HG03103 (cell line): Measurements from ENCODE around the gene TCF12.
"Not testable (repeated sequence)": the region's sequence is repeated elsewhere in the genome, so short reads cannot be mapped to it uniquely, and the experiment has no call there.

Experiments
- ATAC-seq: cut with Tn5 transposase; IDR thresholded peaks from one replicate; pipeline ENCODE4 v1.9.1; 2021; ENCODE audit warnings: low read depth; ENCODE audit not compliant: unreplicated experiment

TCF12 gene

DNA sequence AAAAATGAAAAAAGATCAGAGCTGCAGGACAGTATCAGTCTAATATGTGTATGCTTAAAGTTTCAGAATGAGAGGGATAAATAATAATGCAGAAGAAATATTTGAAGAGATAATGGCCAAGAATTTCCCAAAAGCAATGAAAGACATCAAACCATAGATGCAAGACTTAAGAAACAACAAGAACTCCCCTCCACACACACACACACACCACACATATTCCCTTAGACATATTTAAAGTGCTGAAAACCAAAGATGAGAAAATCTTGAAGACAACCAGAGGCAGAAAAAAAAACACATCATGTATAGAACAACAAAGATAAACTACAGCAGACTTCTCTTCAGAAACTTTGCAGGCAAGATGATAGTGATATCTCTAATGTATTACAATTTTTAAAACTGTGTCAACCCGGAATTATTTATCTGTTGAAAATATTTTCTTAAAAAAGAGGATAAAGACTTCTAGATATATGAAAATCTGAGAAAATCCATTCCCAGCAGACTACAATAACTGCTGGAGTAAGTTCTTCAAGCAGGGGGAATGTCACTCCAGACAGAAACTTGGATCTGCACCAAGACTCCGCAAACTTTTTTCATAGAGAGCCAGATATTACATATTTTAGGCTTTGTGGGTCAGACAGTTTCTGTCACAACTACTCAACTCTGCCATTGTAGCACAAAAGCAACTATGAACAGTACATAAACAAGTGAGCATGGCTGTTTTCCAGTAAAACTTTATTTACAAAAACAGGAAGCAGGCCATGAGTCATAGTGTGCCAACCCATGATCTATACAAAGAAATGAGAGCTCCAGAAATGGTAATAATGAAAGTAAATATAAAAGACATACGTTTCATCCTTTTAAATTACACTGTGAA is 234.5 kb downstream of the TCF12 start:
- no peak for ATAC-seq

GRCh38 chr15:57156210-57156884 is 237.9 kb downstream of the TCF12 start:
- no peak for ATAC-seq

- ATAC-seq: no peak
These were observed 240.1 kb downstream of the TCF12 start for GRCh38 chr15:57158589-57158988.

DNA sequence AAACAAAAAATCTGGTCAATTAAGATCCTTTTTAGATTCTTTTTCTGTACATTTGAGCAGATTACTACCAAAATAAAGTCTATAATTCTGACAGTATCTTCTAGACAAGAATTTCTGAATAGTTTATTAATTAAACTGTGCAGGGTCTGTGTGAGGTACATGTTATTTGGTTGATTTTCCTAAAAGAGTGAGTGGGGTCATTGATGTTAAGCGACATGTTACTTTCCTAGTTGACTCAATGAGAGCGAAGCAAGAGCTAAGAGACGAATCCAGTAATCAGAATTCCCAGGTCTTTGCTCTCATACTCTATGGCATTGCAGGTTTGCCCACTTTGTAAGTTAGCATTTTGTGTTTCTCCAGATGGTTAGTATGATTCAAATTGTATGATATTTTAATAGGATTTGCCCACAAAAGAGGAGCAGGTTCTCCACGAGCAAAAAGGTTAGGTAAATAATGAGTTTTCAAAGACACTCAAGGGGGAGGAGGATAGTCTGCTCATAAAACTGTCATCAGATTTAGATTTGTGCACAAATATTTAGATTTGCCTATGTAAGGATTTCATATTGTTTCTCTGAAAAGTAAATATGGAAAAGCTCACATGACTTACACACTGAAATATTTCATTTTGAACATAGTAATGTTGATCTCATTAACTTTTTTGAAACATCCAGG is 240.7 kb downstream of the TCF12 start:
- no peak for ATAC-seq

GRCh38 chr15:57159767-57160166 is 241.3 kb downstream of the TCF12 start:
- ATAC-seq: no peak

DNA sequence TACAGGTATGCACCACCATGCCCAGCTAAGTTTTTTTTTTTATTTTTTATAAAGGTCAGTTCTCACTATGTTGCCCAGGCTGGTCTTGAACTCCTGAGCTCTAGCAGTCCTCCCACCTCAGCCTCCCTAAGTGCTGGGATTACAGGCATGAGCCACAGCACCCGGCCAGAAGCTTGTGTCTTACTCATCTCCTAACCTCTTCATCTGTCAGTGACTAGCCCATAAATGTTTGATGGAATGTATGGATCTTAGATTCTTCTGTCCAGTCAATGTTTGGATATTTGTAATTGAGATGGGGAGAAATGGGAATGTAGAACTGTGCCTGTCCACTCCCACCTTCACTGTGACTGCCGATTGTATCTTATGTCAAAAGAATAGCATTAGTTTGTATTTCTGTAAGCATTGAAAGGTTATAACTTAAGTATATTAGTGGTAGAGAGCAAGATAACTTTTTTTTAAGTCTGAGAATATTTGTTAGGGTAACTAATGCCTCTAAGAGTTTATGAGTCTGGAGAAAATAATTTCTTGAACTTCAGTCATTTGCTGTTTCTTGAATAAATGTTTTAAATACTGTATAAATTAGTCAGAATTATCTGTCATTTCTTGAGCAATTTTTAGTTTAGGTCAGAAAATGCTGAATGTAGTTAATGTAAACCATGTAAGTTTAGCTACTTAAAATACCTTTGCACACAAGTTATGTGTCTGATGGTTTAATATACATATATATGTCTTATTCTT is 242.5 kb downstream of the TCF12 start:
- no peak for ATAC-seq

GRCh38 chr15:57164251-57164650 is 245.8 kb downstream of the TCF12 start:
- not testable (repeated sequence) for ATAC-seq

GRCh38 chr15:57165992-57166391 is 247.5 kb downstream of the TCF12 start:
- no peak for ATAC-seq

GRCh38 chr15:57167821-57168395 is 249.5 kb downstream of the TCF12 start:
- ATAC-seq: no peak

DNA sequence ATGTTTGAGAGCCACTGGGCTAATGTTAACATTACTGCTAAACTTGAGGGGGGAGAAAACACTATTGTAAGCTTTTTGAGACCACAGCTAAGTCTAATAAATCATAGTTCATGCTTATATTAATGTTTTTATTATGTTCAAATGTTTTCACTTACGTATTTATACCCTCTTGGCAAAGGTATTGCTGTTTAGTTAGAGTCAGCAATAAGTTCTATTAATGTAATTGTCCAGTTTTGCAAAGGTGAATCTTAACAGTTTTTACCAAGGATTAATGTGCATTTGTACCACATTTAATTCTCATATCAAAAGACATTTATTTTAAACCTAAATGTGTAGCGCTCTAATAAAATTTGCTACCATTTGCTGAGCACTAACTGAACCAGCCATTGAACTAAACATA is 251.2 kb downstream of the TCF12 start:
- ATAC-seq: no peak

- ATAC-seq: no peak
These were observed 253.0 kb downstream of the TCF12 start for GRCh38 chr15:57171426-57171825.

DNA sequence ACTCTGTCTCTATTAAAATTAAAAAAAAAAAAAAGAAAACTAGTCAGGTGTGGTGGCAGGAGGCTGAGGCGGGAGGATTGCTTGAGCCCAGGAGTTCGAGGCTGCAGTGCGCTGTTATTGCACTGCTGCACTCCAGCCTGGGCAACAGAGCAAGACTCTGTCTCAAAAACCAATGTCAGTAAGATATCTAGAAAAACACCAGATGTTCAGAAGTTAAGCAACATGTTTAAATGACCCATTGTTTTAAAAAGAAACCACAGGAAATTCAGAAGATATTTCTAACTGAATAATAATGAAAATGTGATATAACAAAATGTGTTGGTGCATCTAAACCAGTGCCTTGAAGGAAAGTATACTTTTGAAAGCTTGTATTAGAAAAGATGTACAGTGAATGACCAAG is 254.5 kb downstream of the TCF12 start:
- ATAC-seq: no peak

DNA sequence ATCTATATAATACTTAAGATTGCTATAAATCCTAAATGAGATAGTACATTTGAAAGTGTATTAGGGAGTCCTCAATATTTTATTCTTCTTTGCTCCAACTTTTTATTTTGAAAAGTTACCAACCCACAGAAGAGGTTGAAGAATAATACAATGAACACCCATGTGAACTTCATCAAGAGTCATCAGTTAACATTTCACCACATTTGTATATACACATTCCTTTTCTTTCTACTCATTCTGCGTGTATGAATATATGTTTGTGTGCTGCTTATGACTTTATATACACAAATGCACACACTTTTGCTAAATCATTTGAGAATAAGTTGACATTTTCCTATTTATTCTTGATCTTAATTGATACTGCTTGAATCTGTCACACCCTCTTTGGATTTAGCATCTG is 264.6 kb downstream of the TCF12 start:
- ATAC-seq: no peak

- ATAC-seq: no peak
These were observed 265.3 kb downstream of the TCF12 start for GRCh38 chr15:57183614-57184344.

DNA sequence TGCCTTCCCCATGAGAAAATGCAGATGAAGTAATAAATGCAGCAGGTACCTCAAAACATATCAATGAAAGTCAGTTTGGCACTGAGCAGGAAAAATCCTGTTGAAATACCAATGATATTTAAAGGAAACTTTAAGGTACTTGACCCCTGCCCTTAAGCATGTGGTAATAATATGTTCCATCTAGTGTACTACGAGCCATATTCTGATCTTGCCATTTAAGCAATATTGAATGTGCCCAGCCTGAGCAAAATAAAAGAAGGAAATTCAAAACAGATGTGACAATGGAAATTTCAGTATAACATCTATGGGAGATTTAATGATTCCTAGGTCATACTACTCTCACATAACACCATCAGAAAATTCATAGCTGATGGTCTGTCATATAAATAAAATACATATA is 266.1 kb downstream of the TCF12 start:
- ATAC-seq: no peak

DNA sequence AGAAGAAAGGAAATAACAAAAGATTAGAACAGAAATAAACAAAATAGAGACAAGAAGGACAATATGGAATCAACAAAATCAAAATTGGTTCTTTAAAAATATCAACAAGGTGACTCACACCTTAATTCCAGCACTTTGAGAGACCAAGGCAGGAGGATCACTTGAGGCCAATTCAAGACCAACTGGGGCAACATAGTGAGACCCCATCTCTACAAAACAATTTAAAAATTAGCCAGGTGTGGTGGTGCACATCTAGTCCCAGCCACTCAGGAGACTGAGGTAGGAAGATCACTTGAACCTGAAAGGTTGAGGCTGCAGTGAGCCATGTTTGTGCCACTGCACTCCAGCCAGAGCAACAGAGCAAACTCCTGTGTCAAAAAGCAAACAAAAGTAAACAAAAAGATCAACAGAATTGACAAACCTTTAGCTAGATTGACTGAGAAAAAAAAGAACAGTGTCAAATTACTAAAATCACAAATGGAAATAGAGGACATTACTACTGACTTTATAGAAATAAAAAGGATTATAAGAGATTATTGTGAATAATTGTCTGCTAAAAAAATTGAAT is 267.1 kb downstream of the TCF12 start:
- no peak for ATAC-seq

DNA sequence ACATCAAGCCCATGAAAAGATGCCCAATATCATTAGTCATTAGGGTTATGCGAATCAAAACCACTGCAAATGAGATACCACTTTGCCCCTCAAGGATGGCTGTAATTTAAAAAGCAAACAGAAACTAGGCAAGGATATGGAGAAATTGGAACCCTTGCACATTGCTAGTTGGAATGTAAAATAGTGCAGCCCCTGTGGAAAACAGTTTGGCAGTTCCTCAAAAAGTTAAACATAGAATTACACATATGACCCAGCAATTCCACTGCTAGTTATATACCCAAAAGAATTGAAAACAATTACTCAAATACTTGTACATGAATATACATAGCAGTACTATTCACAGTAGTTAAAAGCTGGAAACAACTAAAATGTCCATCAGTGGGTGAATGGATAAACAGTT is 271.0 kb downstream of the TCF12 start:
- ATAC-seq: no peak

GRCh38 chr15:57190208-57190607 is 271.8 kb downstream of the TCF12 start:
- ATAC-seq: no peak

- no peak for ATAC-seq
These were observed 274.7 kb downstream of the TCF12 start for GRCh38 chr15:57193161-57193560.
